ENCODE data around the gene CYP19A1.

The CYP19A1 gene

DNA sequence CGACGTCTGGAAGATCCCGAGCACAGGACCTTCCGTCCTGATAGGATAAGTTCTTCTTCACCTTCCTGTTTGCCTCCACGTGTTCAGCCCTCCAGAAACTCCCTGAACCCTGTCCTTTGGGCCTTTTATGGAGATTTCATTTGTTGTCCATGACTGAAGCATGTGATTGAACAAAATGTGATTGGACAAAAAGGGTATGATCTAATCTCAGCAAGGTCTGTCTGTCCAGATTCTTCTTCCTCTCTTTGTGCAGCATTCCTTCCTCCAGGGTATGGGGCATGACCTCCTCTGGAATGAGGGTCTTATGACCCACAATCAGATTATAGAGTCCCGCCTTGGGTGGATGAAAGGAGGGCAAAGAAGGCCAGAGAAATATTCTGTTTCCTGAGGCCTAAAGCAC, at the start of gene CYP19A1:
CYP19A1 (minus strand) TSS at position 101 of the 400 bp plus-strand sequence. CDS start 95,684 bp downstream, outside the sequence.
- no peak for DNase-seq (ENCODE audit: low spot score)

DNA sequence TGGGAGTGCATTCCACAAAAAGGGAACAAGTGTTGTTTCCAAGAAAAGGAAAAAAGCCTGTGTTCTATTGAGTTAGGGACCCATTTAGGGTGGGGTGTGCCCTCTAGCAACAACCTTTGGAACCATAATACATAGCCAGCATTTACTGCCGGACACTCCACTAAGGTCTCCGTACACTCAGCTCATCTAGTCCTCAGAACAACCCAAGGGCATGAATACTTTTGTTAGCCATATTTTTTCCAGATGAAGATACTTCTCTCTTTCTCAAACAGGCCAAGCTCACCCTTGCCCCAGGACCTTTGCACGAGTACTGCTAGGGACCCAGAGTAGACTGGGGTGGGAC, 49.3 kb upstream of the CYP19A1 start:
- DNase-seq (ENCODE audit: low spot score) = no peak

DNA sequence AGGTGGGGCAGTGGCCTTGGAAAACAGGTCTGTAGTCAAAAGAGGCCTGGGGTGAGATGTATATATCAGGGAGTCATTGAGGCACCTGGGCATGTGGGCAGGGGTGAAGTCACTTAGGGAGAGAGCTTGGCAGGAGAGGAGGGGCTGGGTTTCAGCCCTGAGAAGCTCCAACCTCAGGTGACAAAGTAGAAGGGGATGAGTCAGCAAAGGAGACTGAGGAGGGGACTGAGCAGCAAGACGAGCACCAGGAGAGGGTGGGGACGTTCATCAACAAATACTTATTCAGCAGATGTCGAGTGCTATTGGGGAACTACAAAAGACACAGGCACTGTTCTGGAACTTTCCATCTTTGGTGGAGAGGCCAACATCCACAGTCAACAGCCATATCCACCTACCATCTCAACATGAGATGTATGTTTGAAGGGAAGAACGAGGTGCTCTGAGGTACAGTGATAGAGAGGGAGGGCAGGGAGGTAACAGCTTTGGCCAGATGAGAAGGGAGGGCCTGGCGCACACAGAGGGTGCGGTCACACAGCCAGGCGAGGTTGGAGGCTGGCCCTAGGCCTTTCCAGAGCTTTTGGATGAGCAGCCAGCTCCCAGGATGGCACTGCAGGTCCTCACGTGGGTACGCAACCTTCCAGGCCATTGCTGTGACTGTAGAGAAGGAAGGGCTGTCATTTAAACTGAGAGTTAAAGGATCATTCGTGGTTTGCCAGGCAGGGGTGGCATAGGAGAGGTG, 48.7 kb upstream of the CYP19A1 start:
- DNase-seq (ENCODE audit: low spot score) = no peak

DNA sequence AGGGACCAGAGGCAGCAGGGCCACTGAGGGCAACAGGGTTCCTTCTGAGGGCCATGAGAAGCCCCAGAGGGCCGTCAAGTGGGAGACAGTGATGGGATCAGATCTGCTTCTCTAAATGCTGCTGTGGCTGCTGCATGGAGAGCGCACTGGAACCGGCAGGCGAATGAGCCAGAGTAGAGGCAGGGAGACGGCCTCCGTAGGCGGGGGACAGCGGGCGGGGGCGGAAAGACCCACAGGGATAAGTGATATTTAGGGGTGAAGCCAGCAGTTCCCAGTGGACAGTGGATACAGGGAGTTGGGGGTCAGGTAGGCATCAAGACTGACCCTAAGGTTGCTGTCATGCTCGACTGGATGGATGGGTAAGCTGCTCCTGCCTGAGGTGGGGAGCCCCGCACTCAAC, 48.1 kb upstream of the CYP19A1 start:
- no peak for DNase-seq (ENCODE audit: low spot score)

DNA sequence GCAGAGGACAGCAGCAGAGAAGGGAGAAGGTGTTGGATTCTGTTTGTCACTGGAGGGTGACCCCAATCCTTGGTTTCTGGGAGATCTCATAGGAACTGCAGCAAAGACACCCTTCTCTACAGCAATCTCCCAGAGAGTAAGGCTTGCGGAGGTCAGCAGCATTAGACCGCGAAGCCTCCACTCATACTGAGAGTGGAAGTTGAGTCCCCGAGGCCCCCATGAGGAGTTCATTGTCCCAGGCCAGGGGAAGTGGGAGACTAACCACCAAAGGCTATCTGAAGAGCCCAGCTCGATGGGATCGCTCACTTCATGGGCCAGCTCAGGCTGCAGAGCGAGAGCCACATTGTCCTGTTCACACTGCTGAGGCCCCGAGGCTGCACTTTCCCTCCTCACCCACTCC, 47.6 kb upstream of the CYP19A1 start:
- no peak for DNase-seq (ENCODE audit: low spot score)

DNA sequence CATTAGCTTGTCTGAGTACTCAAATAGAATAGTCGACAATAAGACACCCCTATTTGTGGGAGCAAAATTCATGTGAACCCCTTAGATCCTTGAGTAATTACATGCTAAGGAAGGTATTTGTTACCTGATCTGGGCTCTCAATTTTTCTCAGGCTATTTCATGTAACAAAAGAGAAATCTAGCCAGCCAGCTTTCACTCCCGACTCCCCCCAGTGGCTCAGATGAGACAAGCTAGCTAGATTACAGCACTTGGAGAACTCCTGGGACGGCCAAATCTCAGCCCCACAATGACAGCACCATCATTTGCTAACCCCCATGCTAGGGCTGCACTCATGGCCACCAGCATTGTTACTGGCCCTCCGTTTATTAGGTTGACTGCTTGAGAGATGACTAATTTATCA, 44.4 kb upstream of the CYP19A1 start:
- peak; percentile 62 for DNase-seq (ENCODE audit: low spot score)

DNA sequence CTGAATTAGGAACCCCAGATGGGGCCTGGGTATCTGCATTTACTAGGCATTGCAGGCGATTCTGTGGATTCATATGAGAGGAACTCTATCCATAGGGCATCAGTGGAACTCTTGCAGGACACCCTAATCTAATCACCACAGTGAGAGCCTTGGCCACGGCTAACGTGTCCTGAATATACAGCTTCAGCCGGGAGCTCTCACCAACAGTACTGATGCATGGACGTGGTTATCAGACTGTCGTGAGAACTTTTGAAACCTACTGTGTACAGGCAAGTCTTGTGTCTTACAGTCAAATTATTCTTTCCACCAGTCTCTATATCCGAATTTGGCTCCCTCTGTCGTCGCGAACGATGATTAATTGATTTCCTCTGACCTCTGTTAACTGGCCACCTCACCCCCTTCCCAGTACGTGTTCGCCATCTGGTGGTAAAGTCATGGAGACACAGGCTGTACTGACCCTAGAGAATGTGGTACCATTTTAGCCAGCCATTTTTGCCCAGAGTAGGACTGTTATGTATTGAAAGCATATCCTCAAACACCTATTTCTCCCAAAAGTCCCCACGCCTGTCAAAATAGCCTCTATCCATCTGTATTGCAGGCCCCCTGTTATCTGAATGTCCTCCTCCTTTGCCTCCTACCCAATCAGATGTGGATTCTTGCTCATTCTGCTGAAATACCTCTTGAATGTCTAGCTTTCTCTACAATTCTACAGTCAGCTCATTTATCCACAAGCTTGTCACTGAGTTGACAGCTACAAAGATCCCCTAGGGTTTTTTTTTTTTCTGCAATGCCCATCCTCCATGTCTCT, 42.8 kb upstream of the CYP19A1 start:
- peak; percentile 78 for DNase-seq (ENCODE audit: low spot score)

DNA sequence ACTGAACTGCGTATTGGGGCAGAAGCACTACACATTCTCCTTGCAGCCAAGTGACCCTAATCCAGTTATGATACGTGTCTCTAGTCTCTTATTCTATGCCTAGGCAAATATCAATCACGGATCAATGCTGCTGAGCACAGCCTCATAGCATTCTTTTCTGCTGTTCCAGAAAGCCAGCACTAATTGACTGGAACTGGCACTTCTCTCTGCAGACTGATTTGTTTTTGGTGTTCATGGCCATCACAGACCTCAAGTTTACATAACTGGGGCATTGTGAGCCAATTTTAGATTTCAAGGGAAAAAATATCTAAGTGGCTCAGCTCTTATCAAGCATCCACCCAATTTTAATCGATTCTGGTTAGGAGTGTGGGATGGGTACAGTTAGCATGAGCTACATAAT, 41.0 kb upstream of the CYP19A1 start:
- no peak for DNase-seq (ENCODE audit: low spot score)

DNA sequence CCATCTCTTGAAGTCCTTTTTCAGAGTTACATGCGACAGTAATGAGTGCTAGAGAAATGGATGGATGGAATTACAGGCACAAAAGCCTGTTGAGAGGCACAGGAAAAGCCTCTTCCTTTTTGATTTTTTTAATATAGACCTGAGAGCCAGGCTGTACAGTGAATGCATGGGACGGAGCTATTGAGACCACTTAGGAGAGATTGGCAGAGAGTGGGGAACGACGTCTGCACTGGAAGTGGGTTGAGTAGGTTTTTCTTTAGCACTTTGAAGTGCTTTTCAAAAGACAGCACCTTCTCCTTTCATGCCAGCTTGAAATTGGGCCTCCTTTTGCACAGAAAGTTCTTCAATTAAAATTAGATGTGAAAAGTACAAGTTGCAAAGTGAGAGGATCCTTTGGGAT, 40.0 kb upstream of the CYP19A1 start:
- no peak for DNase-seq (ENCODE audit: low spot score)

DNA sequence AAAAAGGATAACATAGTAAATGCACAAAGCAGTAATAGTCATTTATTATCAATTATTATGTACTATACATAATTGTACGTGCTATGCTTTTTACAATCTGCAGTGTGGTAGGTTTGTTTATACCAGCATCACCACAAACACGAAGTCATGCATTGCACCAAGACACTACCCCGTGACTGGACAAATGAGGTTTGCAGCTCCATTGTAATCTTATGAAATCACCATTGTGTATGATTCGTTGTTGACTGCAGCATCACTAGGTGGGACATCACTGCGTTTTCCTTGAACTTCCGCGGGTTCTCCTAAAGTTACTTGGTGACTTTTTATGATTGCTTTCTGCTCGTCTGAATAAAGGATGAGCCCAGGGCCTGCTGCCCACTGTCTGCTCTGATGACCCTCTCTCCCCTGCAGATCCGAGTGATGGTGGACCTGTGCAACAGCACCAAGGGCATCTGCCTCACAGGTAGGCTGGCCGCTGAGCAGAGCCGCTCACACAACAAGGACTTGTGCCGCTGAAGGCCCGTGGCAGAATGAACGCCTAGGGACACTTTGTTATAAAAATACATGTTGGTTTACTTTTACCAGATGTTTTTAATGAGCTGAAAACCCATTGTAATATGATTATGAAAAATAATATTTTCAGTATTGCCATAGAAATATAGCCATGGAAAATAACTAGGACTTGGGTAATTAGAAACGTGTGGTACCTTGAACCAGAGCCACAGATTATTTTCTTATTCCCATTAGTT, 38.8 kb upstream of the CYP19A1 start:
- DNase-seq (ENCODE audit: low spot score) = no peak

DNA sequence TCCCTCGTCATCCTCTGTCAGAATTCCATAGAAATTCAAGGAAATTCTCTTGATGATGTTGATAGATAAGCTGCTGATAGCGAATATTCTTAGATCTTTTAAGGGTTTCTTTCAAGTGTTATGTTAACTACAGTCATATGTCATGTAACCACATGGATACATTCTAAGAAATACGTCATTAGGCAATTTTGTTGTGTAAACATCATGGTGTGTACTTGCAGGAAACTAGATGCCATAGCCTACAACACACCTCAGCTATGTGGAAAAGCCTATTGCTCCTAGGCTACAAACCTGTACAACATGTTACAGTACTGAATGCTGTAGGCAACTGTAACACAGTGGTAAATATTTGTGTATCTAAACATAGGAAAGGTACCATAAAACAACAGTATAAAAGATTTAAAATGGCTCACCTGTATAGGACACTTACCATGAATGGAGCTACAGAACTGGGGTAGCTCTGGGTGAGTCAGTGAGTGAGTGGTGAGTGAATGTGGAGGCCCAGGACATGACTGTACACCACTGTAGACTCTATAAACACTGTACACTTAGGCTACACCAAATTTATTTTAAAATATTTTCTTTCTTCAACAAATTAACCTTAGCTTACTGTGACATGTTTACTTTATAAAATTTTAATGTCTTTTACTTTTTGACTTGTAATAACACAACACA, 37.7 kb upstream of the CYP19A1 start:
- DNase-seq (ENCODE audit: low spot score) = no peak

DNA sequence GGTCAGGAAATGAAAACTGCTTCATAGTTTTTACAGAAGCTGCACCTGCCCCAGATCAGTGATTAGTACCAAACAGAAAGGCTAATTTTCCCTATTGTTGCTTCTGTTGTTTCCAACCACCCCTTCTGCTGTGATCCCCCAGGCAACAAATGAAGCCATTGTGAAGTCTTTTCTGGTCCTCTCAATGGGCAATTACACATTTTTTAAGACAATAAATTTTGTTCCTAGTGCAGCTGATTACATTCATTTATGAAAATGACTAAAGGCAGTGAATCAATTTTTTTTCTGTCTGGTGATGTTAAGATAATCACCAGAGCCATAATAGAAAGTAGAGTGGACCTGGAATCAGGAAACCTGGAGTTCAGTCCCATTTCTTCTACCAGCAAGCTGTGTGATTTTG, 35.7 kb upstream of the CYP19A1 start:
- no peak for DNase-seq (ENCODE audit: low spot score)

DNA sequence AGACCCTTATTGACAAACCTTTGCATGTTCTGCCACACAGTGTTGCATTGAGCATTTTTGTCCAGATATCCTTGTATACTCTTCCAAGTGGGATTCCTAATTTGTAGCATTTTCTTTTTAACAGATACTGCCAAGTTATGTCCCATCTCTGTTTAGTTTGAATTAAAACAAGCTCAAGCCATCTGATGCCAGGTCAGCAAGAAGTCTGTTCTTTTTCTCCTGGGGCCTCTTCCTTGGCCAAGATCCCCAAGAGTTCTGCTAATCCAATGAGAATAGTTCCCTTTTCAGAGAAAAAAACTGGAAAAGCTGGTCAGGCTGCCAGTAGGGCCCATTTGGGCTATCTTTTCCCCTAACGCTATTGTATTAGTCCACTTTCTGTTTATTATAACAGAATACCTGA, 32.9 kb upstream of the CYP19A1 start:
- no peak for DNase-seq (ENCODE audit: low spot score)

DNA sequence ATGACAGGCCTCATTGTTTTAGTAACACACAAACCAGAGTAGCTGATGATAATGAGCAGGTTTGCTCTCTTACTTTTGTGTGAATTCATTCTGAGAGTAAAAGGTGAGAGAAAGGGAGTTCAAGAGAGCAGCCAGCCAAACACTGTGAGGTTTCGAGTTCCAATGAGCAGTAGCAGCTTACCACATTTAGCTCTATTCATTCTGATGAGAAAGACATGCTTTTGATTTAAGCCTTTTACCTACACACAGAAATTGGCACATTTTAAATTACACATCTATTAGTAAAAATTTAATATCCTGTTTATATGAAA, 31.0 kb upstream of the CYP19A1 start:
- DNase-seq (ENCODE audit: low spot score) = no peak

DNA sequence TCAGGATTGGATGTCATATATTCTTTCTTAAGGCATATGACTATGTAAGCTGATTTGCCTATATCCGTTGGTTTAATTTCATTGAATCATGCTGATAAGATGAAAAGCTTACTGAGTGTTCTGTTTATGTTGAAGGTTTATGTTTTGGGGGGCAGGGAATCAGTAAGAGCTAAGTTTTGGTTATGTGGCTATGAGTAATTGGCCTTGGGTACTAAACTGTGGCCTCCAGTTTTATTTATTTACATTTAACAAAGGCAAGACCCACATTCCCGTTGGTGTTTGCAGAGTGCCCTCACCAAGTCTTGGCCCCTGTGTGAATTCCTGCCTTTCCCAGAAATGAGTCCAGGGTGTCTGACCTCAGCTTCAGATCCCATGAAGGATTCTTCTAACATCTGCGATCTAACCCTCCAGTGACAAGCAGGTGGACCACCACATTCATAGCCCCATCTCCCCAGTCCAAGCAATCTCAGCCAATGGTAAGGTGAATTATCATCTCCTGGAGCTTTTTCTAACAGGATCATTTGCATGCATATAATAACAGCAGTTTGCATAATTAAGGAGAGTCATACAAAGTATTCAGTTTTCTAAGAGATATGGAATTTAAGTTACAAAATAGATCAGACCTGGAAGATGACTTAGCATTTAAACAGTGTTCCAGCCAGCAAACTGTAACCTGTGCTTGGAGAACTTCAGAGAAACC, 30.5 kb upstream of the CYP19A1 start:
- no peak for DNase-seq (ENCODE audit: low spot score)

DNA sequence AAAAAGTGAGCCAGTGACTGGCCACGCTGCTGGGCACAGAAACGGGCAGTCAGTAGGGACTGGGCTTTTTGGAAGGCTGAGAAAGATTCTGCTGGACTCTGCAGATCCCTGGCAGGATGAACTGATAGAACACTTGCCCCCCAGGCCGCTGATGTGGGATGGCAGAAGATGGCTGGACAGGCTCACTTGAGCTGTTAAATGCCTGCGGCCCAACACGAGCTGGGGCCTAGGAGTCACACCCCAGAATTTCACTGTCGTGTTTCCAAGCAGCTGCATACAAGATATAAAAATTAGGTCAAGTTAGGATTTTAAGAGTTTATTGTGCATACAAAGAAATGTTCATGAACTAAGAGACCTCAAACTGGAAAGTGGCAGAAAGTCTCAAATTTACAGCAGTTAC, 29.9 kb upstream of the CYP19A1 start:
- no peak for DNase-seq (ENCODE audit: low spot score)

DNA sequence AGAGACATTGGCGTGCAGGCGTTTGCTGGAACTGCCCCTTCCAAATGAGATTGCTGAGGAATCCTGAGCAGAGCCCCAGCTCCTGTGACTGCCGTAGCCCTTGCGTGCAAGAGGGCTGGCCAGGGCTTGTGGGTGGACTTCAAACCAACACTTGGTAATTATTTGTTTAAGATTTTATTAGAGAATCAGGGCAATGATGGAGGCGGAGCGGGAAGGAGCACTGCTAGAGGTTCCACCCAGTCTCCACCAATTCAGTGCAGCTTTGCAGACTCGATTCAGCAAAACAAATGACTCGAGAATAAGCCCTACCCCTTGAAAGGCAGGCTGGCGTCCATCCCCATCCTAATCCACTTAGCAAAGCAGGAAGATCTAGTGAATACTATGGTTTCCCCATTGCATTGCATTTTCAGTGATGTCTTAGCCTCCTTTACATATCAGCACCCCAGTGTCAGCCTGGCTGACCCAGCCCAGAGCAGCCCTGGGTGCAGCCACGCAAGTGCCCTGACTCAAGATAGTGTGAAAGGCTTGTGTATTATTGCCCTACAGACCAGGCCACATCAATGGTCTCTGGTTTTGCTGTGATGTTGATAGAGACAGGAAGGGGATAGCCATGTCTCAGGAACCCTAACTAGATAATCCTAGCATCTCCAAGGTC, 29.1 kb upstream of the CYP19A1 start:
- no peak for DNase-seq (ENCODE audit: low spot score)

DNA sequence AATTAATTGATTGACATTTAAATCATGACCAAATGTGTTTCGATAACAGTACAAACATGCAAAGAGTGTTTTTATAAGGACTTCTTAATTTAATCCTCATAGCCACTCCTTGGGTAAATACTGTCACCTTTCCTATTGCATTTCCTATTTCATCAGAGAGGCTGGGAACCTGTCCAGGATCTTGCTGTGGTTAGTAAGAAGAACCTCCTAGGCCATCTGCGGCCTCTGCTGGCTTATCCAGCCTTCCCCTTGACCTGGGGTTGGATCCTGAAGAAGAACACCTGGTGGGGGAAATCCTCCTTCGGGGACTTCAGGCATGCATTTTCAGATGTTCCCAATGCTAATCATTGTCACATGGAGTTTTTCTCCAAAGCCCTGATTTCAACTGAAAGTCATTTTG, 28.5 kb upstream of the CYP19A1 start:
- no peak for DNase-seq (ENCODE audit: low spot score)

DNA sequence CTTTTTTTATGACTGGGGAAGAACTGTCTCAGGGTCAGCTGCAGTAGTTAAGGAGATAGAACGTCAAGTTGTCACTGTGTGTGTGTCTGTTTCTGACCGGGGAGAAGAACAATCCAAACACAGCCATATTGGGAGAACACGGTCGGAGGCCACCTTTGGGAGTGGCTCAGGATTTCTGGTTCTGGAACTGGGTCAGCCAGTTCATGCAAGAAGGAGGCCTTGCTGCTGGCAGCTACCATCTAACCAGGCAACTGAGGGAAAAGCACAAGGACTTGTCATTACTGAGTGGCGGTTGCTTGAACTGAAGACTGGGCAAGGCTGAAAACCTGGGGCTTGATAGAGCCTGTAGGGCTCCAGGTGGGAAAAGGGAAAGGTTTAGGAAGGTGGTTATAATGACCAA, 27.7 kb upstream of the CYP19A1 start:
- no peak for DNase-seq (ENCODE audit: low spot score)

DNA sequence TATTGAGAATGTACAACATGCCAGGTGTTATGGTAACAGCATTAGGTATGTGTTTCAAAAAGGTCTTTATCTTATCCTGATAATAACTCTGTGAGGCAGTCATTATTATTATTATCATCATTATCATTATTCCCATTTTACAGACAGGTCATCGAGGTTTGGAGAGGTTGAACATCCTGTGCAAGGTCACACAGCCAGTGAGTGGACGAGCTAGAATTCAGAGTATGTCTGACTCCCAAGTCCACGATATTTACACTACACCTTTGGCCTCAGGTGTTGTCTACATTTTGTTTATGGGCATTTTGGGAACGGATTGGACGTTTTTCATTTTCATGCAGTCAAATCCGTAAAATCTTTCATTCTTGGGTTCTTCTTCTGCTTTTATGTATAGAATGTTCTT, 27.0 kb upstream of the CYP19A1 start:
- no peak for DNase-seq (ENCODE audit: low spot score)

DNA sequence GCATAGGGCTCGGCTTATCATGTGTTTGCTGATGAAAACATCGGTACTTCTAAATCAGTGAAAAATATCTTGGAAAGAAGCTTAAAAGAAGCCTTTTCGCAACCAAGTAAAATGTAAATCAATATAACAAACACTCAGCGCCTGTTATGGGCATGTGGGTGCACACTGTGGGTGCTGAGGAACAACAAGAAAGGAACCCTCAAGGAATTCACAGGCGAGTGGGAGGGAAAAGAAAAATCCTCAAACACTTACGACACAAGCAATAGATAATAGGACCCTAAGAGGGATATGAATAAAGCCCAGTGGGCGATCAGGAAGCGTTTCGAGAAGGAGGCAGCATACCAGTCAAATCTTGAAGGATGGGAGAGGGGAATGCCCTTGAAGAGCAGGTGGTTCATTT, 25.0 kb upstream of the CYP19A1 start:
- no peak for DNase-seq (ENCODE audit: low spot score)

DNA sequence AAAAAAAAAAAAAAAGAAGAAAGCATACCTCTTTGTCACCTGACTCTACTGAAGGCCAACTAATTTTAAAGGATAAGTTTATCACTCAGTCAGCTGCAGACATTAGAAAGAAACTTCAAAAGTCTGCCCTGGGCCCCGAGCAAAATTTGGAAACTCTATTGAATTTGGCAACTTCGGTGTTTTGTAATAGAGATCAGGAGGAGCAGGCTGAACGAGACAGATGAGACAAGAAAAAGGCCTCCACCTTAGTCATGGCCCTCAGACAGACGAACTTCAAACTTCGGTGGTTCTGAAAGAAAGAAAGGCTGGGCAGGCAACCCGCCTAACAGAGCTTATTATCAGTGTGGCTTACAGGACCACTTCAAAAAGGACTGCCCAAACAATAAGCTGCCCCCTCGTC, 21.6 kb upstream of the CYP19A1 start:
- DNase-seq (ENCODE audit: low spot score) = no peak
